GM13976 (cell line): ENCODE data around the gene NOS3.
A peak's percentile ranks its signal among the peaks of the same experiment; 100 is the strongest.

Experiments
- DNase-seq: peaks from one replicate; pipeline ENCODE4 v3.0.0; 2012; ENCODE audit warnings: low spot score
- CTCF ChIP-seq: IDR thresholded peaks from 2 replicates; pipeline ENCODE4 v1.5.1; 2012; ENCODE audit warnings: borderline replicate concordance, mild to moderate bottlenecking; ENCODE audit not compliant: insufficient read depth; ENCODE audit errors: extremely low read depth, missing control alignments, control extremely low read depth
- in situ Hi-C: fragments of 300-500 bp; cut with MboI; formaldehyde crosslinking; loops from one replicate; pipeline ENCODE4 v1.12.0; 2022; ENCODE audit warnings: low sequenced_read_pairs, mixed read lengths, inconsistent platforms; ENCODE audit not compliant: unreplicated experiment

Gene NOS3

GRCh38 chr7:150990416-150991186 is at the start of gene NOS3:
Gene NOS3, plus strand, starts transcription at chr7:150991017. Its CDS starts 2,787 bp downstream, at chr7:150993804.
- in situ Hi-C loops: no loop called here
- TF ChIP-seq CTCF: no peak
- no peak for DNase-seq

- in situ Hi-C loops: no loop called here
- no peak for DNase-seq
- no peak for TF ChIP-seq CTCF
These were observed 49.3 kb upstream of the NOS3 start for GRCh38 chr7:150941351-150942000.

- peak; percentile 34 for DNase-seq
- in situ Hi-C loops: no loop called here
- TF ChIP-seq CTCF: no peak
These were observed 48.7 kb upstream of the NOS3 start for GRCh38 chr7:150942001-150942590.

GRCh38 chr7:150942591-150943452 is 48.0 kb upstream of the NOS3 start:
- TF ChIP-seq CTCF: no peak
- no peak for DNase-seq
- in situ Hi-C loops: no loop called here

- no peak for TF ChIP-seq CTCF
- in situ Hi-C loops: no loop called here
- DNase-seq: no peak
These were observed 47.4 kb upstream of the NOS3 start for GRCh38 chr7:150943453-150943814.
